Upper lobe of right lung (tissue), 1 donor: ENCODE data around the gene ZNF521. TPM values are rescaled to one million over a fixed set of nuclear protein-coding genes. Genes with fewer than 3 reads are reported as not detected.

Experiments used
- ATAC-seq: fragments of 200-7000 bp; cut with Tn5 transposase; one replicate; pipeline ENCODE4 v1.9.1; 2020; ENCODE audit warnings: mild to moderate bottlenecking, moderate library complexity
- DNase-seq: peaks from one replicate; pipeline ENCODE4 v3.0.0-alpha.2; 2020
- H3K27ac ChIP-seq: fragments of 200-600 bp; one replicate; pipeline ENCODE4 v1.8.0; 2022
- H3K27me3 ChIP-seq: fragments of 200-600 bp; one replicate; pipeline ENCODE4 v1.8.0; 2022; ENCODE audit warnings: mild to moderate bottlenecking
- H3K36me3 ChIP-seq: fragments of 200-600 bp; one replicate; pipeline ENCODE4 v1.8.0; 2022
- H3K4me1 ChIP-seq: fragments of 200-600 bp; one replicate; pipeline ENCODE4 v1.8.0; 2022
- H3K4me3 ChIP-seq: fragments of 200-600 bp; one replicate; pipeline ENCODE4 v1.8.0; 2022; ENCODE audit warnings: mild to moderate bottlenecking
- H3K9me3 ChIP-seq: fragments of 200-600 bp; one replicate; pipeline ENCODE4 v1.8.0; 2022
- intact Hi-C: fragments of 100-400 bp; cut with DNase I; formaldehyde crosslinking; loops from one replicate; pipeline ENCODE4 v1.11.0; 2022
- total RNA-seq: library from RNA; stranded (reverse); fragmentation: NEBNext Ultra II Directional; extraction: Animal tissue kit (Norgen Biotek cat#: 25700); gene quantifications from one replicate; pipeline ENCODE4 v1.2.1, GENCODE V29; 2021
- TF ChIP-seq, protein P1 (sequence below): fragments of 200-600 bp; IDR thresholded peaks from one replicate; pipeline ENCODE4 v1.8.0; 2022; ENCODE audit warnings: antibody characterized with exemption
- donor health status: DM: no; HTN: yes; CAD: no; lungs with severe emphysema.

ZNF521 gene
- total RNA-seq, 1 donor from 2014 or later: 25.0 TPM

DNA sequence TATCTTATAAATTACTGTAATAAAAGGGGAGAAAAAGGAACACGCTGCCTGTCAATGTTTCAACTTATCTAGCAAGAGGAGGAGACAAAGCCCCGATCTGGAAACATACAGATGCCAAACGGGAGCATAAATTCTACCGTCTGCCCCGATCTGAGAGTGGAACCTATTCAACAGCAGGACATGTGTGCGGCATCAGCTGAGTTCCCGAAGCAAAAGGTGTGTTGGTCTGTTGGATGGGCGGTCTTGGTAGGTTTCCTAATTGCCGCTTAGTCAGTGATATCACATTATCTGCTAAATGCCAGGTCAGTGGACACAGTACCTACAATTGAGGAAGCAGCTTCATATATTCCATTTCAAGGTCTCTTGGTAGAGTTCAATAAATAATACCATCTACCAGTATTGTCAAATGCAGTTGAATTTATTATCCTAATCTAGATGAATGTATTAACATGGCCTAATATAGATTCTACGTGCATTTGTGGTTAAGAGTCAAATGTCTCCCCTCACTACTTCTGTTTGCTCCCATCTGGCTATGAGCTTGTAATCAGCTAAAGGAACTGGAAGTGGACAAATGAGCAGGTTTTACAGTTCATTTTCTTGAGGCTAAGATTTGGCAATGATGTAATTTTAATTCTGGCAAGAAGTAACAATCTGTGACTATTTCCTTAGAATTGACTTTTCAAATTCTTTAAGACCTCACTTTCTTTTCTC is 219.0 kb downstream of the ZNF521 start:
- H3K27me3 ChIP-seq: no peaks in the 10 kb centered on the region
- H3K9me3 ChIP-seq: no peaks in the 10 kb centered on the region
- intact Hi-C loops: no loop called here
- DNase-seq (no peak), ATAC-seq (no peak)
- no peak overlapping the region for H3K27ac ChIP-seq
- no peaks in the 10 kb centered on the region for H3K4me1 ChIP-seq
- TF ChIP-seq, protein P1, sequence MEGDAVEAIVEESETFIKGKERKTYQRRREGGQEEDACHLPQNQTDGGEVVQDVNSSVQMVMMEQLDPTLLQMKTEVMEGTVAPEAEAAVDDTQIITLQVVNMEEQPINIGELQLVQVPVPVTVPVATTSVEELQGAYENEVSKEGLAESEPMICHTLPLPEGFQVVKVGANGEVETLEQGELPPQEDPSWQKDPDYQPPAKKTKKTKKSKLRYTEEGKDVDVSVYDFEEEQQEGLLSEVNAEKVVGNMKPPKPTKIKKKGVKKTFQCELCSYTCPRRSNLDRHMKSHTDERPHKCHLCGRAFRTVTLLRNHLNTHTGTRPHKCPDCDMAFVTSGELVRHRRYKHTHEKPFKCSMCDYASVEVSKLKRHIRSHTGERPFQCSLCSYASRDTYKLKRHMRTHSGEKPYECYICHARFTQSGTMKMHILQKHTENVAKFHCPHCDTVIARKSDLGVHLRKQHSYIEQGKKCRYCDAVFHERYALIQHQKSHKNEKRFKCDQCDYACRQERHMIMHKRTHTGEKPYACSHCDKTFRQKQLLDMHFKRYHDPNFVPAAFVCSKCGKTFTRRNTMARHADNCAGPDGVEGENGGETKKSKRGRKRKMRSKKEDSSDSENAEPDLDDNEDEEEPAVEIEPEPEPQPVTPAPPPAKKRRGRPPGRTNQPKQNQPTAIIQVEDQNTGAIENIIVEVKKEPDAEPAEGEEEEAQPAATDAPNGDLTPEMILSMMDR: no peak
- H3K4me3 ChIP-seq: no peak overlapping the region
- no peaks in the 10 kb centered on the region for H3K36me3 ChIP-seq

DNA sequence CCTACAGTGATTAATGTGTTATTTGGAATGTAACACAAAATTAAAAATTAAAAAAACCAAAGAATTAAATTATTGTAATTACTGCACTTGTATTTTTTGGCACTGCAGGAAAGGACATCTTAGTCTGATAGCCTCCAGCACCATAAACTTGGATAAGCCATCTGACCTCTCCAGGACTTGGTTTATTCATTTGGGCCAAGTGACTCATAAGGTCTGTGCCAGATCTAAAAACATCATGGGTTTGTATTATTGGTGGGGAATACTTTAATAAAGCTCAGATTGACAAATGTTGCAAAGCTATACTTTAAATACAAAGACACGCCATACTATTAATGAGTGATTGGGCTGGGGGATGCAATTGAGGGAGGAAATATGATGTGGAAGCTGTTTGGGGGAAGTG is 225.2 kb downstream of the ZNF521 start:
- no peak overlapping the region for H3K4me3 ChIP-seq
- ATAC-seq: no peak
- TF ChIP-seq, protein P1: no peak
- DNase-seq: no peak
- intact Hi-C loops: no loop called here
- no peaks in the 10 kb centered on the region for H3K9me3 ChIP-seq
- no peak overlapping the region for H3K27ac ChIP-seq
- H3K4me1 ChIP-seq: no peaks in the 10 kb centered on the region
- H3K36me3 ChIP-seq: no peaks in the 10 kb centered on the region
- no peaks in the 10 kb centered on the region for H3K27me3 ChIP-seq

DNA sequence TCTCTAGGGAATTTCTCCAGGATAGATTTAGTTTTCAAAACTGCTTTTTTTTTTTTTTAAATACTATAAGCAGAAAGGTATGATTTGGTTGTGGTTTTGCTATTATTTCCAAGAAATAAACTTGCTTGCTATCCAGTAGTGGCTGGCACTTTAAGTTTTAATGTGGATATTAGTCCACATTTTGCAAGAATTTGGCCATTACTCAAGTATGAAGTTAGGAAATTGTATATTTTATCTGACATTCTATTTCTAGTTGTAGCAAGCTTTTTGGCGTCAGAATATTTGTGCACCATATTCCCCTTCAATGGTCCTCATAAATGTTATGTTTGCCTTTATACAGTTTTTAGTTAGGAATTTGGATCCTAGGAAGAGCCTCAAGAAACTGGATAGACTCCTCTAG is 226.3 kb downstream of the ZNF521 start:
- ATAC-seq: no peak

DNA sequence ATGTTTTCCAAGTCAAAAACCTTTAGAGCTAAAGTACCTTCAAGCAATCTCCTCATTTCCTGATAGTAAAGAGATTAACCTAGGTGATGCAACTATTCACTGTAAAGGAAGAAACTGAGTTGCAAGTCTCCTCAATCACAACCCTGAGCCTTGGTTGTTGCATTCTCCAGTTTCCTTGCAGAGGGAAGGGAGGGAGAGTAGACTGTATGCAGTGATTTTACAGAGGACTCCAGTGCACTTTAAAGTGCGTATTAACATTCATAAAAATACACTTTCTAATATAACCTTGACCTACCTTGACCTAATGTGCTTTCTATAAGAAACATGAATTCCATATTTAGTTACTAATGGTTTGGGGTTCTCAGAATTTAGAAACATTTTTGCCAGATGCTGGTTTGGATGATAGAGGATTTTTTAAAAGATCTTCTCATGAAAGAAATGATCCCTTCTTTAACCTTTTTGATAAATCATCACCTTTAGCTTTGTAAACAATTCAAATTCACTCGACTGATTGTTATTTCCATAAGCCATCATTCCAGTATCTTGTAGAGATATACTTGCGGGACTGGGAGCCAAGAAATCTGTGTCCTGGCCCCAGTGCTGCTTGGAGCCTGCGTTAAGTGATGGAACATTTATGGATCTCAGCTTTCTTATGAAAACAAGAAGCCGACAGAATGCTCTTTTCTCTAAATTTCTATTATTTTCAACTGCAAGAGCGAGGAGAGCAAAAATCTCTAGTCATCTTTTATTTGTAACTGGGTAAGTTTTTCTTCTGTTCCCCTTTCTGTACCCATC is 228.3 kb downstream of the ZNF521 start:
- no peak overlapping the region for H3K27ac ChIP-seq
- ATAC-seq (no peak), DNase-seq (no peak)
- TF ChIP-seq, protein P1: no peak
- no peaks in the 10 kb centered on the region for H3K36me3 ChIP-seq
- no peaks in the 10 kb centered on the region for H3K27me3 ChIP-seq
- H3K4me1 ChIP-seq: no peaks in the 10 kb centered on the region
- intact Hi-C loops: no loop called here
- no peaks in the 10 kb centered on the region for H3K9me3 ChIP-seq
- H3K4me3 ChIP-seq: no peak overlapping the region

More for the DNA sequence above, 226.3 kb downstream of the ZNF521 start:
- no peaks in the 10 kb centered on the region for H3K27me3 ChIP-seq
- H3K9me3 ChIP-seq: no peaks in the 10 kb centered on the region
- H3K4me3 ChIP-seq: no peak overlapping the region
- no peak overlapping the region for H3K27ac ChIP-seq
- intact Hi-C loops: no loop called here
- TF ChIP-seq, protein P1: no peak
- H3K4me1 ChIP-seq: no peaks in the 10 kb centered on the region
- no peak for DNase-seq
- no peaks in the 10 kb centered on the region for H3K36me3 ChIP-seq

DNA sequence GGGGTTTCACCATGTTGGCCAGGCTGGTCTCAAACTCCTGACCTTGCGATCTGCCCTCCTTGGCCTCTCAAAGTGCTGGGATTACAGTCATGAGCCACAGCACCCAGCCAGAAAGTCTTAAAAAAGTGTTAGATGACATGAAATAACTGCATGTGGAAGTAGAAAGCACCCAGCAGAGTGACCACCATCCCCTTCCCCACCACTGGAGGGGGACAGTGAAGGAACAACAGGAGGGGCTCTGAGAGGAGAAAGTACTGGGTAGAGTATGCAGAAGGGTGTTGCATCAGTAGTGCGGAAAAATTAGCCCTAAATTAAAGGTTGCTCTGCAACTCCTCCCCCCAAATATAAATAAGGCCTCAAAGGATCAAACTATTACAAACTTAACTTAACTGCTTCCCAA is 230.5 kb downstream of the ZNF521 start:
- no peak overlapping the region for H3K4me3 ChIP-seq
- TF ChIP-seq, protein P1: no peak
- ATAC-seq (no peak), DNase-seq (no peak)
- intact Hi-C loops: no loop called here
- H3K27me3 ChIP-seq: no peaks in the 10 kb centered on the region
- no peak overlapping the region for H3K27ac ChIP-seq
- H3K9me3 ChIP-seq: no peaks in the 10 kb centered on the region
- H3K36me3 ChIP-seq: no peaks in the 10 kb centered on the region
- no peaks in the 10 kb centered on the region for H3K4me1 ChIP-seq
